OCI-LY1 (cell line): ENCODE results near the gene DNMT1.

ENCODE experiments used
- H2AFZ ChIP-seq: fragments of 200-600 bp; sonication (generic), shearing (Covaris generic); 2 replicates; pipeline ENCODE4 v1.6.0; 2014; ENCODE audit warnings: antibody characterized with exemption, mild to moderate bottlenecking, low read length
- H3F3A ChIP-seq: fragments of 200-600 bp; sonication (generic), shearing (Covaris generic); 2 replicates; pipeline ENCODE4 v1.6.0; 2014; ENCODE audit warnings: mild to moderate bottlenecking, antibody characterized with exemption, low read length, moderate library complexity; ENCODE audit not compliant: insufficient read depth
- H3K27ac ChIP-seq: fragments of 200-600 bp; sonication (generic); 2 replicates; pipeline ENCODE4 v1.5.1; 2014; ENCODE audit warnings: low read length, mixed run types, mild to moderate bottlenecking, low read depth; ENCODE audit not compliant: poor library complexity, severe bottlenecking
- H3K27me3 ChIP-seq: fragments of 200-600 bp; sonication (generic); 2 replicates; pipeline ENCODE4 v1.6.0; 2014; ENCODE audit warnings: antibody characterized with exemption, mild to moderate bottlenecking, low read length, moderate library complexity; ENCODE audit not compliant: insufficient read depth
- H3K36me3 ChIP-seq: fragments of 200-600 bp; sonication (generic); 2 replicates; pipeline ENCODE4 v1.6.1; 2014; ENCODE audit warnings: mild to moderate bottlenecking, antibody characterized with exemption, low read length, moderate library complexity, mixed read lengths; ENCODE audit not compliant: insufficient read depth
- H3K4me1 ChIP-seq: fragments of 200-600 bp; sonication (generic); 2 replicates; pipeline ENCODE4 v1.5.1; 2014; ENCODE audit warnings: mild to moderate bottlenecking, low read length, moderate library complexity; ENCODE audit not compliant: insufficient read depth, severe bottlenecking
- H3K4me2 ChIP-seq: fragments of 200-600 bp; sonication (generic), shearing (Covaris generic); 2 replicates; pipeline ENCODE4 v1.6.1; 2014; ENCODE audit warnings: low read length
- H3K4me3 ChIP-seq: fragments of 200-600 bp; sonication (generic); 2 replicates; pipeline ENCODE4 v1.5.1; 2014; ENCODE audit warnings: low read length, low read depth, mild to moderate bottlenecking, mixed read lengths; ENCODE audit not compliant: poor library complexity, severe bottlenecking
- H3K79me2 ChIP-seq: fragments of 200-600 bp; shearing (Covaris generic); 2 replicates; pipeline ENCODE4 v1.6.1; 2016; ENCODE audit warnings: mixed run types, low read length, mixed read lengths; ENCODE audit not compliant: insufficient read depth
- H3K9ac ChIP-seq: fragments of 200-600 bp; sonication (generic), shearing (Covaris generic); 2 replicates; pipeline ENCODE4 v1.6.1; 2014; ENCODE audit warnings: mild to moderate bottlenecking, low read length, mixed read lengths
- H3K9me2 ChIP-seq: fragments of 200-600 bp; sonication (generic), shearing (Covaris generic); 2 replicates; pipeline ENCODE4 v1.6.1; 2014; ENCODE audit warnings: low read depth, mild to moderate bottlenecking, low read length, mixed read lengths
- H3K9me3 ChIP-seq: fragments of 200-600 bp; shearing (Covaris generic); 2 replicates; pipeline ENCODE4 v1.6.1; 2014; ENCODE audit warnings: low read length, mixed read lengths
- H4K20me1 ChIP-seq: fragments of 200-600 bp; sonication (generic), shearing (Covaris generic); 2 replicates; pipeline ENCODE4 v1.6.0; 2016; ENCODE audit warnings: mild to moderate bottlenecking, low read length; ENCODE audit not compliant: insufficient read depth
- CTCF ChIP-seq: fragments of 200-600 bp; sonication (generic), shearing (Covaris generic); IDR thresholded peaks from 2 replicates; pipeline ENCODE4 v1.5.1; 2017; ENCODE audit warnings: mild to moderate bottlenecking, antibody characterized with exemption, low read length, moderate library complexity, mixed read lengths
- EZH2 ChIP-seq: fragments of 200-600 bp; sonication (generic), shearing (Covaris generic); IDR thresholded peaks from 2 replicates; pipeline ENCODE4 v1.8.0; 2017; ENCODE audit warnings: borderline replicate concordance, mixed run types, mild to moderate bottlenecking, antibody characterized with exemption, low read length, moderate library complexity, mixed read lengths

DNMT1 gene

GRCh38 chr19:10084803-10085202, 110.0 kb downstream of the DNMT1 start:
- H3K4me2 ChIP-seq: no peak overlapping the region
- H3F3A ChIP-seq: no peaks in the 10 kb centered on the region
- TF ChIP-seq EZH2: no peak
- no peak for TF ChIP-seq CTCF
- H3K4me3 ChIP-seq: no peak overlapping the region
- no peaks in the 10 kb centered on the region for H3K9me2 ChIP-seq
- no peak overlapping the region for H3K27ac ChIP-seq
- H2AFZ ChIP-seq: no peak overlapping the region
- H3K4me1 ChIP-seq: peaks cover 15% of the 10 kb centered on the region
- H3K36me3 ChIP-seq: peaks cover 9% of the 10 kb centered on the region; the same call in 1 of the 2 replicates
- H3K79me2 ChIP-seq: no peaks in the 10 kb centered on the region
- H4K20me1 ChIP-seq: no peaks in the 10 kb centered on the region
- H3K27me3 ChIP-seq: no peaks in the 10 kb centered on the region
- H3K9ac ChIP-seq: no peak overlapping the region
- H3K9me3 ChIP-seq: no peaks in the 10 kb centered on the region

- no peaks in the 10 kb centered on the region for H3F3A ChIP-seq
- peaks cover 15% of the 10 kb centered on the region for H3K4me1 ChIP-seq
- TF ChIP-seq EZH2 (no peak), CTCF (no peak)
- no peaks in the 10 kb centered on the region for H4K20me1 ChIP-seq
- no peak overlapping the region for H3K4me2 ChIP-seq
- no peaks in the 10 kb centered on the region for H3K27me3 ChIP-seq
- no peak overlapping the region for H2AFZ ChIP-seq
- no peak overlapping the region for H3K4me3 ChIP-seq
- no peak overlapping the region for H3K9ac ChIP-seq
- H3K79me2 ChIP-seq: no peaks in the 10 kb centered on the region
- H3K9me3 ChIP-seq: no peaks in the 10 kb centered on the region
- no peak overlapping the region for H3K27ac ChIP-seq
- peaks cover under 1% of the 10 kb centered on the region; the same call in 1 of the 2 replicates for H3K36me3 ChIP-seq
- H3K9me2 ChIP-seq: no peaks in the 10 kb centered on the region
These were observed 110.8 kb downstream of the DNMT1 start for GRCh38 chr19:10083911-10084310.
